GM21360 (cell line): ENCODE results near the gene OR2D2.
"Not testable (repeated sequence)": the region's sequence is repeated elsewhere in the genome, so short reads cannot be mapped to it uniquely, and the experiment has no call there.

Source experiments
- ATAC-seq: cut with Tn5 transposase; IDR thresholded peaks from one replicate; pipeline ENCODE4 v1.9.1; 2021; ENCODE audit warnings: mild to moderate bottlenecking, moderate library complexity; ENCODE audit not compliant: unreplicated experiment

Gene OR2D2

GRCh38 chr11:6882751-6883150 lies 9.5 kb downstream of the OR2D2 start:
- ATAC-seq, result no peak

DNA sequence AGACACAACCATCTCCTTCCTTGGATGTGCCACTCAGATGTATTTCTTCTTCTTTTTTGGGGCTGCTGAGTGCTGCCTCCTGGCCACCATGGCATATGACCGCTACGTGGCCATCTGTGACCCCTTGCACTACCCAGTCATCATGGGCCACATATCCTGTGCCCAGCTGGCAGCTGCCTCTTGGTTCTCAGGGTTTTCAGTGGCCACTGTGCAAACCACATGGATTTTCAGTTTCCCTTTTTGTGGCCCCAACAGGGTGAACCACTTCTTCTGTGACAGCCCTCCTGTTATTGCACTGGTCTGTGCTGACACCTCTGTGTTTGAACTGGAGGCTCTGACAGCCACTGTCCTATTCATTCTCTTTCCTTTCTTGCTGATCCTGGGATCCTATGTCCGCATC lies 15.4 kb downstream of the OR2D2 start:
- ATAC-seq, result no peak

GRCh38 chr11:6876325-6876724 lies 16.0 kb downstream of the OR2D2 start, which contains the start of gene OR10A4:
Gene OR10A4 (plus strand): TSS chr11:6876625. CDS start chr11:6876648, 23 bp downstream.
- no peak for ATAC-seq

- no peak for ATAC-seq
Measured at GRCh38 chr11:6875761-6876160, 16.5 kb downstream of the OR2D2 start.

GRCh38 chr11:6871278-6871677 lies 21.0 kb downstream of the OR2D2 start:
- ATAC-seq, result no peak

GRCh38 chr11:6864438-6864837 lies 27.9 kb downstream of the OR2D2 start:
- ATAC-seq, result no peak

- no peak for ATAC-seq
Measured at GRCh38 chr11:6862961-6863360, 29.3 kb downstream of the OR2D2 start, which contains the start of gene OR10A2. Gene OR10A2 (plus strand): TSS chr11:6863057. CDS start chr11:6869755, 6,698 bp downstream.

DNA sequence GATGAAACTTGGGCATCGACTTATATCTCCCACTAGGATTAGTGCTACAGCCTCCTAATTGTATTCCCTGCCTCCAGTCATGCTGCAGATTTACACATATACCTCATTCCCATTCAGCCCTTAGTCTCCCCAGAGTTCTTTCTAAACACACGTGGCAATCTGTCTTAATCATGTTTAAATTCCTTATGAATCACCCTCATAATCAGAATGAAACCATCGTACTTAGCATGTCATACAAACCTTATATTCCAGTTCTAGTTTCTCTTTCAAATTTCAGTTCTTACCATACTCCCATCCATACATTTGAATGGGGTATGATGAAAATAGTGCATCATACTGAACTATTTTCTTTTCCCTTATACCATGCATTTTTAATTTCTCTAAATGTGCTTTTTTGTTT lies 35.4 kb downstream of the OR2D2 start:
- ATAC-seq, result peak; percentile 70

DNA sequence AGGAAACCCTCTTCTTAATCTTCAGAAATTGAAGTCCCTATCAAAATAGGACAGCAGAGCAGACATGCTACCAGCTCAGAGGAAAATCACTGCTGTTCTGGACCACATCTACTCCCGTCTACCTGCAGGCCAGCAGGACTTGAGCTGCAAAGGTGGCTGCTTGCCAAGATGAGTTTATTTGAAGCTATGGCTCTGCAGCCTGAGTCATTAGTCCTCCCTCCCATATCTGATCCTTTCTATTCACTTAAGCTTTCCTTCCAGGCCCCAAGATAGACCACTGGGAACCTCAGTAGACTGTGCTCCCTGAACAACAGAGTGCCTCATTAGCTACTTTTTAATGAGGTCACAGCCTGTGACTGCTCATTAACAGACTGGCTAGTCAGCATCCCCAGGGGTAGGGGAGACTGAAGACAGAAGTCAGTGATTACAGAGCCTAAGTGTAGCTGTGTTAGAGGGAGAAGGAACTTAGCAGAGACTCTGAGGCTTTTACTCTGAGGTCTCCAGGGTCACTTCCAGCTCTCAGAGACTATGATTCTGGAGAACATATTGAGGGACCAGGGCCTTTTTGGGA lies 36.2 kb downstream of the OR2D2 start:
- no peak for ATAC-seq

DNA sequence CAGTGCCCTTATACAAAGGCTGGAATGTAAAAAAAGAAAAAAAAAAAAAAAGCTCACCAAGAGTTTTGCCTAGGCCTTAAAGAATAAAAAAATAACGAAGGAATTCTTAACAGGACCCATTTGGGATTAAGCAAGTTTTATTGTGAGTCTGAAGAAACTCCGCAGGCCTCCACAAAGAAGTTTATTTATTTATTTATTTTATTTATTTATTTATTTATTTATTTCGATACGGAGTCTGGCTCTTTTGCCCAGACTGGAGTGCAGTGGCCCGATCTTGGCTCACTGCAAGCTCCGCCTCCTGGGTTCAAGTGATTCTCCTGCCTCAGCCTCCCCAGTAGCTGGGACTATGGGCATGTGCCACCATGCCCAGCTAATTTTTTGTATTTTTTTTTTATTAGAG lies 37.5 kb downstream of the OR2D2 start:
- not testable (repeated sequence) for ATAC-seq

DNA sequence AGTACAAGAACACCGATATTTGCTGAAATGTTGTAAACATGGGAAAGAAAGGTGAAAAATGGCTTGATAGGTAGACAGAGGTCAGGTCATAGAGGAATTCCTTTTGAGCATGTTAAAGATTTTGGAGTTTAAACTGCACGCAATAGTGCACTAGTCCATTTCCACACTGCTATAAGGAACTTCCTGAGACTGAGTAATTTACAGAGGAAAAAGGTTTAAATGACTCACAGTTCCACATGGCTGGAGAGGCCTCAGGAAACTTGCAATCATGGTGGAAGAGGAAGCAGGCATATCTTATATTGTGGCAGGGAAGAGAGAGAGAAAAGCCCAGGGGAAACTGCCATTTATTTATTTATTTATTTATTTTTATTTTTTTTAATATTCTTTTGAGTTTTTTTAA lies 41.8 kb downstream of the OR2D2 start:
- ATAC-seq, result no peak

DNA sequence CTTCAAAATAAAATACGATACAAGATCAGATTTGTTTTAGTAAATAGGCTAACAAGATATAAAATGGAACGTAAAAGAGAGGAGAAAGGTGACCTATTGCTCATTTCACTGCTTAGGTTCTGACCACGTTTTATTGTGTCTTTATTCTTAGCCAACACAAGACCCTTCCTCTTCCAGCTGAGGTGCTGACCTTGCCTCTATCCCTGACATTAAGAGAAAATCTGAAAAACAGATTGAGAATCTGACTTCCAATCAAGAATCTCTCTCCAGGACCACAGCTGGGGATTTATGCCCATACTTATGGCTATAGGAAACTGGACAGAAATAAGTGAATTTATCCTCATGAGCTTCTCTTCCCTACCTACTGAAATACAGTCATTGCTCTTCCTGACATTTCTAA lies 46.9 kb downstream of the OR2D2 start, which contains the start of gene OR10A5:
OR10A5 (plus strand) TSS at position 301 of the 400 bp plus-strand sequence; CDS start at position 301, 0 bp downstream.
- ATAC-seq, result no peak

DNA sequence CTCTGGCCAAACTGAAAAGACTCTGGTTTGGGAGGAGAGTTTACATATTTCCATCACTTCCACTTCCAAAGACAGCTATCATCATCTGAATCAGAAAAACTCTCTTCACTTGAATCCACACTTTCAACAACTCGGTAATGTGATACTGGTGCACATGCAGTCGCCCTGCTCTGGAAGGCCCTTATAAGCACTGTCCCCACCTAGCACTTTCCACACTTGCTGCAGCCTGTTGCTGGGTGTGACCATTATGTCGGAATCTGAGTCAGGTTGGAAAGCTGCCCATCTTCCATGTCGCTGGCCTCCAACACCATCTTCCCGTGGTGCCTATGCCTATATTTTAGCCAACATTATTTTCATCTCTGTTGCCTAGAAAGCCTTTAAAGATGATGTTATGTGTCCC lies 47.9 kb downstream of the OR2D2 start:
- no peak for ATAC-seq

DNA sequence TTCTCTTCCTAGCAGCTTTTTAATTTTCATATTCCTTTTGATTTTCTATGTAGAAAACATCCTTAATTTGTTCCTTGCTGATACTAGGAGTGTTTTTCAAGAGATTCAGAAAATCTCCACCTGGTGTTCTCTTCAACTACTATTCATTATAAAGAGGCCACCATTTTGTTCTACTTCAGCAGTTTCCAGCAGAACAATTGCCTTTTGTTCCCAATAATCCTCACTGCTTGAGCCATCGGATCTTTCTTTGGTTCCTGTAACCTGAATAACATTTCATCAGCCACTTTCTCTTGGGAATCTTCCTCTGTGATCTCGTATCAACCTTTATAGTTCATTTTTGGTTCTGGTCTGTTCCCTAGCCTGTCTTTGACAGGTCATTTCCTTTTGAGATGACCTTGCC lies 48.6 kb downstream of the OR2D2 start:
- ATAC-seq, result no peak

DNA sequence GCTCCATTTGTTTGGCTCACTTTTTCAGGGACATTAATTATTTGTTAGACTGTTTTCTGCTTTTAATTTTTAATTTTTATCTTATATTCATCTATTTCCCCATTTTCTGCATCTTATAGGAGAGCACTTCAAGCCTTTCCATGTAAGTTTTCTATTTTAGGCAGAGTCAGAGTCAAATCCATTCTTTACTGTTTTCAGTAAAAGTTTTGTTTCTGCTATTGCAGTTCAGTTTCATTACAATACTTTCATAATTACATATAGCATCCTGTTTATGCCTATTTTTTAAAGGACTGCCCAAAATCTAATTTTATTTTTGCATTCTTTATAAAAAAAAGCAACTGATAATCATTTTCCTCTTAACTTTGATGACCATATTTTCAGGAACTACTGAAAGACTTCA lies 50.6 kb downstream of the OR2D2 start:
- ATAC-seq, result no peak
